Glutamatergic neuron (in vitro differentiated cells): ENCODE data around the gene GINM1. TPM values are rescaled to one million over a fixed set of nuclear protein-coding genes. Genes with fewer than 3 reads are reported as not detected.

Experiments used
- DNase-seq: peaks from one replicate; pipeline ENCODE4 v3.0.0; 2022
- H3K27ac Mint-ChIP-seq: one replicate; pipeline ENCODE4 v1.8.0; 2020; ENCODE audit warnings: mild to moderate bottlenecking, mixed read lengths, inconsistent platforms; ENCODE audit not compliant: unreplicated experiment
- H3K27me3 Mint-ChIP-seq: one replicate; pipeline ENCODE4 v1.8.0; 2020; ENCODE audit warnings: mild to moderate bottlenecking, moderate library complexity, mixed read lengths, inconsistent platforms; ENCODE audit not compliant: unreplicated experiment
- H3K36me3 Mint-ChIP-seq: one replicate; pipeline ENCODE4 v1.8.0; 2020; ENCODE audit warnings: mild to moderate bottlenecking, mixed read lengths, inconsistent platforms; ENCODE audit not compliant: unreplicated experiment
- H3K4me1 Mint-ChIP-seq: one replicate; pipeline ENCODE4 v1.8.0; 2020; ENCODE audit warnings: mild to moderate bottlenecking, low read depth, mixed read lengths, inconsistent platforms; ENCODE audit not compliant: unreplicated experiment
- H3K4me3 Mint-ChIP-seq: one replicate; pipeline ENCODE4 v1.8.0; 2020; ENCODE audit warnings: mild to moderate bottlenecking, mixed read lengths, inconsistent platforms; ENCODE audit not compliant: unreplicated experiment
- H3K9me3 Mint-ChIP-seq: one replicate; pipeline ENCODE4 v1.8.0; 2020; ENCODE audit warnings: mild to moderate bottlenecking, moderate library complexity, mixed read lengths, inconsistent platforms; ENCODE audit not compliant: unreplicated experiment
- total RNA-seq: library from RNA; stranded (reverse); fragmentation: NEBNext Ultra II Directional; extraction: Animal tissue kit (Norgen Biotek cat#: 25700); gene quantifications from one replicate; pipeline ENCODE4 v1.2.1, GENCODE V29; 2021; ENCODE audit not compliant: unreplicated experiment
- TF ChIP-seq, protein P1 (sequence below): fragments of 200-600 bp; sonication (generic); IDR thresholded peaks from one replicate; pipeline ENCODE4 v1.5.0; 2021; ENCODE audit not compliant: partially characterized antibody, unreplicated experiment

The GINM1 gene
- total RNA-seq, 1 donor from 2014 or later = 11.2 TPM

DNA sequence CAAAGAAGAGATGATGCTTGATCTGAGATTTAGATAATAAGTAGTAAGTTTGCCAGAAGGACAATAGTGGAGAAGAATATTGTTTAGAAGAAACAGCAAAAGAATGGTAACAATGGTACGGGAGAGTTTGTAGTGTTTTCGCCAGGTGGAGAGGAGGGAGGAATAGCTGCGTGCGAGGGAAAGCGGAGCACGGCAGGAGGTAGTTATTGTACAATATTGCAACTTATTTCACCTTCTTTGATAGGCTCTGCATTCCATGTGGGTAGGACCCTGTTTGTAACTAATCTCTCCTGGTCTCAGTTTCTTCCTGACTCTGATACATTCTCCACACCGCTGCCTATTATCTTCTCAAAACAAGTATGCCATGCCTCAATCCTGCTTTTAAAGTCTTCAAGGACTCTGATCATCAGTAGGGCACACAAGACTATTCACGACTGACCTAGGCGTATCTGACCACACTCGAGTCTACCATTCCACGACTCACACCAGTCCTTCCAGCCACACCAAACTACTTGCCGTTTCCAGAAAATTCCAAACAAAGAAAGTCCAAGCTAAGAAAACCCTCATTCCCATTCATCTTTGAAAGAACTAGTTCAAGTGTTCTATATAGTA is 21.4 kb upstream of the GINM1 start:
- Mint-ChIP-seq H3K27ac (peak overlapping the region; percentile 85), H3K36me3 (no peaks in the 10 kb centered on the region), H3K4me3 (peak overlapping the region; percentile 99), H3K27me3 (peaks cover 3% of the 10 kb centered on the region), H3K9me3 (peaks cover 7% of the 10 kb centered on the region), H3K4me1 (peaks cover 13% of the 10 kb centered on the region)
- TF ChIP-seq, protein P1, sequence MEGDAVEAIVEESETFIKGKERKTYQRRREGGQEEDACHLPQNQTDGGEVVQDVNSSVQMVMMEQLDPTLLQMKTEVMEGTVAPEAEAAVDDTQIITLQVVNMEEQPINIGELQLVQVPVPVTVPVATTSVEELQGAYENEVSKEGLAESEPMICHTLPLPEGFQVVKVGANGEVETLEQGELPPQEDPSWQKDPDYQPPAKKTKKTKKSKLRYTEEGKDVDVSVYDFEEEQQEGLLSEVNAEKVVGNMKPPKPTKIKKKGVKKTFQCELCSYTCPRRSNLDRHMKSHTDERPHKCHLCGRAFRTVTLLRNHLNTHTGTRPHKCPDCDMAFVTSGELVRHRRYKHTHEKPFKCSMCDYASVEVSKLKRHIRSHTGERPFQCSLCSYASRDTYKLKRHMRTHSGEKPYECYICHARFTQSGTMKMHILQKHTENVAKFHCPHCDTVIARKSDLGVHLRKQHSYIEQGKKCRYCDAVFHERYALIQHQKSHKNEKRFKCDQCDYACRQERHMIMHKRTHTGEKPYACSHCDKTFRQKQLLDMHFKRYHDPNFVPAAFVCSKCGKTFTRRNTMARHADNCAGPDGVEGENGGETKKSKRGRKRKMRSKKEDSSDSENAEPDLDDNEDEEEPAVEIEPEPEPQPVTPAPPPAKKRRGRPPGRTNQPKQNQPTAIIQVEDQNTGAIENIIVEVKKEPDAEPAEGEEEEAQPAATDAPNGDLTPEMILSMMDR = no peak
- no peak for DNase-seq

DNA sequence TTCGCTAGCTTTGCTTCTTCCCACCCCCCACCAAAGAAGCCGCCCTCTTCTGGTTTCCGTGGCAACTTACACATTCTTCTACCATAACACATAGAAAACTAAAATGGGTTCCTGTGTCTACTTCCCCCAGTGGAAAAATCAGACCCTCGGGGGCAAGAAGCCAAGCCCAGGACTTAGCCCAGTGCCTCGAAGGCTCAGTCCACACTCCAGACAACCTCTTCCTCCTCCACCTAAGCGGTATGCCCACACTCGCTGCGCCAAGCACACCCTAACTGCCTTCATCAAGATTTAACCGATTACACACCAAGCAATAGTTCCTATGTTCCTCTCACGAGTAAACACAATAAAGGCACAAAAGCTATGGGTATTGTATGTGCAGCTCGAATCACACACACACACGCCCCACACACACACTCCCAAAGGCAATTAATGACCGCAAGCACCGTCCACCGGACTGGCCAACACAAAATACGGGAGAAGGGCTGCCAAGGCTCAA is 20.9 kb upstream of the GINM1 start:
- Mint-ChIP-seq H3K4me1 (peaks cover 13% of the 10 kb centered on the region), H3K9me3 (peaks cover 7% of the 10 kb centered on the region), H3K4me3 (peak overlapping the region; percentile 99), H3K27me3 (peaks cover 3% of the 10 kb centered on the region), H3K36me3 (no peaks in the 10 kb centered on the region), H3K27ac (peak overlapping the region; percentile 85)
- DNase-seq = no peak
- TF ChIP-seq, protein P1 = no peak

DNA sequence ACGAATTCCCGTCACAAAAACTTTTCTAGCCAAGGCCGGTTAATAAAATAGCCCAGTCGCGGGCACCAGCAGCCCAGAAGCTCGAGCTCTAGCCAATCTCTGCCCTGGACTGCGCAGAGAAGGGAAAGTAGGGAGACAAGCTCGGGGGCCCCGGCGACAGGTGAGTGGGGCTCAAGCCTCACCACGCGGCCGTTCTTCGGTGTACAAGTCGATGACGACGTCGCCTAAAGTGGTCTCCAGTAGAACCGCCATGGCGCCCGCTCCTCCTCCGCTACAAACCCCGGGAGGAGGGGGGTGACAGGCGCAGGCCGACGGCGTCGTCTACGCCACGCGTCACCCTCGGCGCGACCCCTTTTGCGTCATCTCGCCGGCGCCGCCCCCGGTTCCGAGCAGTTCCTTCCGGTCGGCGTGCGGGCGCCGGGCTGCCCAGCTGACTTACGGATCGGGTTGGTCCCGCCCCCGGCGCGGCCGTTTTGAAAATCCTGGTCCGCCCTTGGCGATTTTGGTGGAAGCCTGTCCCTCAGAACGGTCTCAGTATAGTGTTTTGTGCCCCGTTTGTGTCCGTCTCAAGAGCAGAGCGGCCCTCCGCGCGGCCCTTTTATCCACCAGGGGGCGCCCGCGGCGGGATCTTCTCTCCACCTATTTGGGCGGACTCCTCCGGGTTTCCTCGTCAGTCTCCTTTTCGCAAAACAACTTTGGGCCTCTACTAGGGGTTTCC is 20.3 kb upstream of the GINM1 start, which contains the start of gene PPIL4:
Gene PPIL4, minus strand, starts transcription at position 290 of the 718 bp plus-strand sequence. Its CDS starts 38 bp downstream, at position 252.
- Mint-ChIP-seq H3K4me1 (peaks cover 13% of the 10 kb centered on the region), H3K27me3 (peaks cover 3% of the 10 kb centered on the region), H3K36me3 (no peaks in the 10 kb centered on the region), H3K27ac (peak within 1 kb of the TSS; percentile 85), H3K9me3 (peaks cover 7% of the 10 kb centered on the region), H3K4me3 (peak within 1 kb of the TSS; percentile 99)
- DNase-seq = peak; percentile 98
- TF ChIP-seq, protein P1 = peak; percentile 97

DNA sequence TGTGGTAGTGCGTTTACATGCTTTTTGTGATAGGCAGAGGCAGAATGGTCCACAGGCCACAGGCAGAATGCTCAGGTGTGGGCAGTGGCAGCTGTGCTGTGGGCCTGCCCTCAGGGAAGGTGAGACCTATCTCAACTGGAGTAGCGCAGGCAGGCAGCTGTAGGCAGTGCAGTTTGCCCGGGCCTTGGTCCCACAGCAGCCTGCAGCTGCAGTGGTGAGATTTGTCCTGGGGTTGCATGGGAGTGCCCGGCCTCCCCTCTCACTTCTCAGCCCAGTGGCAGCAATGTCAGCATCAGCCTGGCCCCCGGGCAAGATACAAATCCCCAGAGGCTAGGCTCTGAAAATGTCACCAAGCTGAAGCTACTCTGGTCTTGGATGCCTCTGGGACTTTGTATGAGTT is 14.3 kb upstream of the GINM1 start:
- H3K36me3 Mint-ChIP-seq = no peaks in the 10 kb centered on the region
- no peak for DNase-seq
- peaks cover 3% of the 10 kb centered on the region for H3K9me3 Mint-ChIP-seq
- TF ChIP-seq, protein P1 = no peak
- peaks cover 4% of the 10 kb centered on the region for H3K4me1 Mint-ChIP-seq
- H3K4me3 Mint-ChIP-seq = no peak overlapping the region
- peaks cover 3% of the 10 kb centered on the region for H3K27me3 Mint-ChIP-seq
- H3K27ac Mint-ChIP-seq = no peak overlapping the region

DNA sequence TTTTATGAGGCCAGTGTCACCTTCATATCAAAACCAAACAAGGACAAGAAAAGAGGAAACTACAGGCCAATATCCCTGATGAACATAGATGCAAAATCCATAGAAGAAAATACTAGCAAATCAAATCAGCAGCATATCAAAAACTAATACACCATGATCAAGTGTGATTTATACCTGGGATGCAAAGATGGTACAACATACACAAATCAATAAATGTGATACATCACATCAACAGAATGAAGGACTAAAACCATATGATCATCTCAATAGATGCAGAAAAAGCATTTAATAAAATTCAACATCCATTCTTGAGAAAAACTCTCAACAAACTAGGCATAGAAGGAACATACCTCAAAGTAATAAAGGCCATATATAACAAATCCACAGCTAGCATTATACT is 8.1 kb upstream of the GINM1 start:
- Mint-ChIP-seq H3K9me3 (no peaks in the 10 kb centered on the region), H3K27me3 (peaks cover 8% of the 10 kb centered on the region), H3K4me3 (no peak overlapping the region), H3K36me3 (no peaks in the 10 kb centered on the region), H3K27ac (no peak overlapping the region), H3K4me1 (no peaks in the 10 kb centered on the region)
- TF ChIP-seq, protein P1 = no peak
- DNase-seq = no peak
